ENCODE measurements around the gene MYBPC2.

- TF ChIP-seq, protein P1, sequence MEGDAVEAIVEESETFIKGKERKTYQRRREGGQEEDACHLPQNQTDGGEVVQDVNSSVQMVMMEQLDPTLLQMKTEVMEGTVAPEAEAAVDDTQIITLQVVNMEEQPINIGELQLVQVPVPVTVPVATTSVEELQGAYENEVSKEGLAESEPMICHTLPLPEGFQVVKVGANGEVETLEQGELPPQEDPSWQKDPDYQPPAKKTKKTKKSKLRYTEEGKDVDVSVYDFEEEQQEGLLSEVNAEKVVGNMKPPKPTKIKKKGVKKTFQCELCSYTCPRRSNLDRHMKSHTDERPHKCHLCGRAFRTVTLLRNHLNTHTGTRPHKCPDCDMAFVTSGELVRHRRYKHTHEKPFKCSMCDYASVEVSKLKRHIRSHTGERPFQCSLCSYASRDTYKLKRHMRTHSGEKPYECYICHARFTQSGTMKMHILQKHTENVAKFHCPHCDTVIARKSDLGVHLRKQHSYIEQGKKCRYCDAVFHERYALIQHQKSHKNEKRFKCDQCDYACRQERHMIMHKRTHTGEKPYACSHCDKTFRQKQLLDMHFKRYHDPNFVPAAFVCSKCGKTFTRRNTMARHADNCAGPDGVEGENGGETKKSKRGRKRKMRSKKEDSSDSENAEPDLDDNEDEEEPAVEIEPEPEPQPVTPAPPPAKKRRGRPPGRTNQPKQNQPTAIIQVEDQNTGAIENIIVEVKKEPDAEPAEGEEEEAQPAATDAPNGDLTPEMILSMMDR (IDR thresholded peaks at IDR 0.05): no peak
- no peak for TF ChIP-seq POLR2A (IDR thresholded peaks at IDR 0.05)
These were observed 25.9 kb upstream of the MYBPC2 start for GRCh38 chr19:50406829-50407228.

Data from thyroid gland (tissue), 4 donors.